ENCODE results near the gene SLC44A1. TPM values are rescaled to one million over a fixed set of nuclear protein-coding genes. Genes with fewer than 3 reads are reported as not detected.
A peak's percentile ranks its signal among the peaks of the same experiment; 100 is the strongest.

SLC44A1 gene
- total and polyA plus RNA-seq, 2 of the 13 experiments (the other 11 are each of a cell fraction or from before 2014, with no cell fraction given) = 21.4 to 40.8 TPM

GRCh38 chr9:105447814-105448812 lies 203.7 kb downstream of the SLC44A1 start, which contains the start of gene FSD1L (continued):
- TF ChIP-seq ZNF318 (CRISPR knock-in tag; IDR thresholded peaks at IDR 0.05) (no peak; the same call in 1 of the 2 replicates), HMGXB3 (CRISPR knock-in tag; IDR thresholded peaks at IDR 0.05; ENCODE audit: borderline replicate concordance) (no peak; the same call in 1 of the 2 replicates), ZNF414 (CRISPR knock-in tag; IDR thresholded peaks at IDR 0.05) (peak; percentile 80; the same call in 1 of the 2 replicates), TARDBP (CRISPR knock-in tag; IDR thresholded peaks at IDR 0.05) (peak; percentile 85; the same call in 1 of the 2 replicates), NFATC3 (CRISPR knock-in tag; IDR thresholded peaks at IDR 0.05) (no peak), ZNF512B (CRISPR knock-in tag; IDR thresholded peaks at IDR 0.05; ENCODE audit: borderline replicate concordance) (no peak), ZNF839 (CRISPR knock-in tag; IDR thresholded peaks at IDR 0.05; ENCODE audit: borderline replicate concordance) (no peak), ZNF362 (CRISPR knock-in tag; IDR thresholded peaks at IDR 0.05; ENCODE audit: borderline replicate concordance) (0 out of 2 replicates have a peak, but pooled peaks have one; percentile 11)
